Measurements from ENCODE around the gene SLC25A14. TPM values are rescaled to one million over a fixed set of nuclear protein-coding genes. Genes with fewer than 3 reads are reported as not detected.

Gene SLC25A14
- total RNA-seq, 1 donor from 2014 or later = 8.0 TPM

DNA sequence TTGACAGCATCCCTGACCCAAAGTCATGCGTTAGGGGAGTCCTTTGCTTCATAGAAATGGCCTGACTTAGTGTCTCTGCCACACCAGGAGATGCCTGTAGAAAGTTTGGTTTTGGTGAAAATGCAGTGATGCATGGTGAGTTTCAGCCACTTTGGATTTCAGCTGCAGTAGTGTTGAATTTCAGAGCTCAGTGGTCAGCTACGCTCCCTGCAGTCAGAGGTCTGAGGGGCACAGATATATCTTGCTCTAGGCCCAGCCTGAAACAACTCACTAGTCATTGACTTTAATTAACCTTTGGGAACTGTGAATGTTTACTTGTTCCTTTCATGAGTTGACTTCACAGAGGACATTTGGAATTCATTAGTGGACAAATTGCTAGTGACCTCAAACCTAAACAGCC, 79.5 kb downstream of the SLC25A14 start:
- ATAC-seq (no peak), DNase-seq (no peak)
- Histone ChIP-seq H3K27ac (no peak overlapping the region), H3K4me1 (no peaks in the 10 kb centered on the region), H3K9me3 (no peaks in the 10 kb centered on the region), H3K27me3 (no peaks in the 10 kb centered on the region), H3K4me3 (no peak overlapping the region), H3K36me3 (no peaks in the 10 kb centered on the region)
- intact Hi-C loops (cut with DNase I) = no loop called here
- no peak for TF ChIP-seq CTCF (IDR thresholded peaks at IDR 0.05)

Other genes with a start within 250 kb of the SLC25A14 start
- gene ELF4, start 229.4 kb upstream of the SLC25A14 start, total RNA-seq = 23.8 TPM
- 23.2 TPM for gene AIFM1, start 174.1 kb upstream of the SLC25A14 start, total RNA-seq
- 0.75 TPM for gene RAB33A, start 168.0 kb upstream of the SLC25A14 start, total RNA-seq
- 5.1 TPM for gene ZNF280C, start 71.0 kb upstream of the SLC25A14 start, total RNA-seq
- gene GPR119, start 45.8 kb downstream of the SLC25A14 start, total RNA-seq = not detected
- gene RBMX2, start 62.1 kb downstream of the SLC25A14 start, total RNA-seq = 16.0 TPM